T-helper 9 cell (primary cell): ENCODE data around the gene FOXN3.

ENCODE experiments used
- DNase-seq: peaks from one replicate; pipeline ENCODE4 v3.0.0-alpha.2; 2020

Gene FOXN3

GRCh38 chr14:89357655-89358297 is 59.3 kb downstream of the FOXN3 start:
- no peak for DNase-seq

- no peak for DNase-seq
Measured at GRCh38 chr14:89356927-89357326, 60.1 kb downstream of the FOXN3 start.

- DNase-seq: no peak
Measured at GRCh38 chr14:89356496-89356895, 60.5 kb downstream of the FOXN3 start.

- no peak for DNase-seq
Measured at GRCh38 chr14:89353766-89354113, 63.3 kb downstream of the FOXN3 start.

- no peak for DNase-seq
Measured at GRCh38 chr14:89352976-89353765, 63.9 kb downstream of the FOXN3 start.

- DNase-seq: no peak
Measured at GRCh38 chr14:89351516-89352404, 65.3 kb downstream of the FOXN3 start.

- DNase-seq: no peak
Measured at GRCh38 chr14:89351221-89351515, 65.9 kb downstream of the FOXN3 start.

- no peak for DNase-seq
Measured at GRCh38 chr14:89350152-89350551, 66.9 kb downstream of the FOXN3 start.

- DNase-seq: no peak
Measured at GRCh38 chr14:89349171-89350008, 67.6 kb downstream of the FOXN3 start.

- no peak for DNase-seq
Measured at GRCh38 chr14:89348722-89349121, 68.3 kb downstream of the FOXN3 start.

- DNase-seq: no peak
Measured at GRCh38 chr14:89347885-89348284, 69.1 kb downstream of the FOXN3 start.

GRCh38 chr14:89344920-89345254 is 72.1 kb downstream of the FOXN3 start:
- DNase-seq: no peak

GRCh38 chr14:89343356-89343755 is 73.7 kb downstream of the FOXN3 start:
- no peak for DNase-seq

GRCh38 chr14:89342049-89342448 is 75.0 kb downstream of the FOXN3 start:
- no peak for DNase-seq

- DNase-seq: no peak
Measured at GRCh38 chr14:89340200-89341181, 76.5 kb downstream of the FOXN3 start.

- DNase-seq: no peak
Measured at GRCh38 chr14:89339579-89339978, 77.5 kb downstream of the FOXN3 start.

- no peak for DNase-seq
Measured at GRCh38 chr14:89339158-89339557, 77.9 kb downstream of the FOXN3 start.

GRCh38 chr14:89336338-89336737 is 80.7 kb downstream of the FOXN3 start:
- DNase-seq: no peak

GRCh38 chr14:89332031-89332430 is 85.0 kb downstream of the FOXN3 start:
- DNase-seq: no peak

- no peak for DNase-seq
Measured at GRCh38 chr14:89331398-89331797, 85.6 kb downstream of the FOXN3 start.

- no peak for DNase-seq
Measured at GRCh38 chr14:89330236-89331002, 86.6 kb downstream of the FOXN3 start.
